HepG2 (cell line): Measurements from ENCODE around the gene SLFN14. TPM values are rescaled to one million over a fixed set of nuclear protein-coding genes. Genes with fewer than 3 reads are reported as not detected.

Experiments
- AFF4 ChIP-seq: sonication (generic); formaldehyde crosslinking; IDR thresholded peaks from 2 replicates; pipeline ENCODE4 v1.4.0; 2020; ENCODE audit warnings: missing genetic modification reagents
- DBP ChIP-seq: sonication (generic); formaldehyde crosslinking; IDR thresholded peaks from 2 replicates; pipeline ENCODE4 v1.4.0; 2020; ENCODE audit warnings: missing genetic modification reagents; ENCODE audit errors: not compliant biosample characterization
- HMGXB4 ChIP-seq, 2 experiments: sonication (generic) in 1 of 2; formaldehyde crosslinking in 1 of 2; IDR thresholded peaks; 2 replicates each; pipeline versions ENCODE4 v1.4.0 to v1.6.1; 2018 to 2020; ENCODE audit warnings: missing genetic modification reagents in 2 of 2, borderline replicate concordance in 1 of 2, low read depth in 1 of 2, mild to moderate bottlenecking in 1 of 2, missing biosample characterization in 1 of 2
- NCOA1 ChIP-seq: sonication (generic); formaldehyde crosslinking; IDR thresholded peaks from 2 replicates; pipeline ENCODE4 v1.9.0; 2021; ENCODE audit warnings: missing genetic modification reagents
- RARA ChIP-seq: IDR thresholded peaks from 2 replicates; pipeline ENCODE4 v1.6.1; 2016; ENCODE audit warnings: missing genetic modification reagents, missing compliant biosample characterization
- RBM22 ChIP-seq: fragments of 200-400 bp; formaldehyde crosslinking; optimal IDR thresholded peaks from 2 replicates; pipeline ENCODE3; 2017; ENCODE audit warnings: mild to moderate bottlenecking, low read length, moderate library complexity
- RXRB ChIP-seq: IDR thresholded peaks from 2 replicates; pipeline ENCODE4 v1.6.1; 2016; ENCODE audit warnings: borderline replicate concordance, missing genetic modification reagents, missing compliant biosample characterization
- YEATS4 ChIP-seq: sonication (generic); formaldehyde crosslinking; IDR thresholded peaks from 2 replicates; pipeline ENCODE4 v1.4.0; 2020; ENCODE audit warnings: missing genetic modification reagents, borderline replicate concordance
- ZKSCAN1 ChIP-seq: fragments of 150-350 bp; IDR thresholded peaks from 2 replicates; pipeline ENCODE4 v1.6.1; 2014; ENCODE audit warnings: low read length
- ZNF326 ChIP-seq: sonication (generic); formaldehyde crosslinking; IDR thresholded peaks from 2 replicates; pipeline ENCODE4 v1.4.0; 2020; ENCODE audit warnings: missing genetic modification reagents, borderline replicate concordance
- ZNF362 ChIP-seq: sonication (generic); formaldehyde crosslinking; IDR thresholded peaks from 2 replicates; pipeline ENCODE4 v1.4.0; 2020; ENCODE audit warnings: missing genetic modification reagents, mild to moderate bottlenecking, borderline replicate concordance
- ZNF414 ChIP-seq: sonication (generic); formaldehyde crosslinking; IDR thresholded peaks from 2 replicates; pipeline ENCODE4 v1.5.0; 2020; ENCODE audit warnings: missing genetic modification reagents
- ZNF597 ChIP-seq: sonication (generic); formaldehyde crosslinking; IDR thresholded peaks from 2 replicates; pipeline ENCODE4 v1.5.0; 2020; ENCODE audit warnings: missing genetic modification reagents
- ZNF672 ChIP-seq: sonication (generic); formaldehyde crosslinking; IDR thresholded peaks from 2 replicates; pipeline ENCODE4 v1.8.1; 2022; ENCODE audit warnings: missing genetic modification reagents
- ZSCAN9 ChIP-seq: IDR thresholded peaks from 2 replicates; pipeline ENCODE4 v1.6.1; 2016; ENCODE audit warnings: borderline replicate concordance
- ZUFSP ChIP-seq: sonication (generic); formaldehyde crosslinking; IDR thresholded peaks from 2 replicates; pipeline ENCODE4 v1.9.0; 2021; ENCODE audit warnings: missing genetic modification reagents, mild to moderate bottlenecking, borderline replicate concordance
- polyA plus RNA-seq, 8 experiments: library from polyadenylated mRNA; depleted of rRNA in 3 of 8; stranded (reverse) in 7 of 8; unstranded in 1 of 8; fragments of >200 nt; fragmentation: Illumina TruSeq in 4 of 8; extraction: Trizol in 4 of 8; gene quantifications; 2 replicates each; pipeline versions ENCODE4 v1.2.1 to v1.2.3, GENCODE V29; 2011 to 2016; ENCODE audit warnings: low read depth in 4 of 8, missing spikeins in 1 of 8, mixed read lengths in 1 of 8; ENCODE audit not compliant: insufficient read depth in 1 of 8
- total RNA-seq, 5 experiments: library from RNA; depleted of rRNA; stranded (reverse); fragments of >200 nt; fragmentation: Illumina TruSeq; extraction: Trizol; gene quantifications; 2 replicates each; pipeline ENCODE4 v1.2.3, GENCODE V29; 2016; ENCODE audit warnings: low read depth in 1 of 5

Gene SLFN14
- total and polyA plus RNA-seq, 2 of the 13 experiments (the other 11 are each of a cell fraction or from before 2014, with no cell fraction given) = not detected

GRCh38 chr17:35587074-35587961 lies 26.7 kb upstream of the SLFN14 start, which contains the start of gene AP2B1 (continued):
- TF ChIP-seq ZNF326 (CRISPR knock-in tag) (no peak), DBP (CRISPR knock-in tag) (no peak), ZSCAN9 (CRISPR knock-in tag) (peak; percentile 86), ZNF597 (CRISPR knock-in tag) (no peak), RXRB (CRISPR knock-in tag) (peak; percentile 74), NCOA1 (CRISPR knock-in tag) (no peak), YEATS4 (peak; percentile 70; the same call in 1 of the 2 replicates), RARA (CRISPR knock-in tag) (no peak), ZNF362 (CRISPR knock-in tag) (peak; percentile 14; the same call in 1 of the 2 replicates), HMGXB4 (CRISPR knock-in tag; IDR thresholded peaks at IDR 0.05; ENCODE audit: borderline replicate concordance in 1 of 2, low read depth in 1 of 2) (peak; percentile 73 to 90; a peak in 3 of 4 replicates), RBM22 (no peak), ZUFSP (no peak), ZNF414 (CRISPR knock-in tag) (peak; percentile 72; the same call in 1 of the 2 replicates), ZNF672 (CRISPR knock-in tag) (no peak), ZKSCAN1 (no peak), AFF4 (no peak)
